Heart right ventricle (tissue), 16 donors: Measurements from ENCODE around the gene PLXNC1. TPM values are rescaled to one million over a fixed set of nuclear protein-coding genes. Genes with fewer than 3 reads are reported as not detected.
A peak's percentile ranks its signal among the peaks of the same experiment; 100 is the strongest.

Experiments used
- ATAC-seq, 8 donors: fragments of 200-7000 bp; cut with Tn5 transposase; one replicate each; pipeline ENCODE4 v1.9.1; 2020; ENCODE audit warnings: mild to moderate bottlenecking in 8 of 8, moderate library complexity in 8 of 8, moderate number of reproducible peaks in 1 of 8
- DNase-seq, 2 donors: peaks; one replicate each; pipeline ENCODE4 v3.0.0-alpha.2; 2020
- H3K27ac ChIP-seq, 10 donors: fragments of 200-600 bp; sonication (generic) in 2 of 10; one replicate each; pipeline versions ENCODE4 v1.5.0 to v1.8.0; 2020 to 2022; ENCODE audit warnings: mild to moderate bottlenecking in 3 of 10
- H3K27me3 ChIP-seq, 7 donors: fragments of 200-600 bp; one replicate each; pipeline ENCODE4 v1.8.0; 2021 to 2022; ENCODE audit warnings: mild to moderate bottlenecking in 2 of 7
- H3K36me3 ChIP-seq, 9 donors: fragments of 200-600 bp; sonication (generic) in 1 of 9; one replicate each; pipeline versions ENCODE4 v1.5.0 to v1.8.0; 2020 to 2022; ENCODE audit warnings: mild to moderate bottlenecking in 2 of 9
- H3K4me1 ChIP-seq, 9 donors: fragments of 200-600 bp; sonication (generic) in 1 of 9; one replicate each; pipeline versions ENCODE4 v1.5.0 to v1.8.0; 2020 to 2022; ENCODE audit warnings: mild to moderate bottlenecking in 4 of 9
- H3K4me3 ChIP-seq, 10 donors: fragments of 200-600 bp; sonication (generic) in 2 of 10; one replicate each; pipeline versions ENCODE4 v1.5.0 to v1.8.0; 2020 to 2022; ENCODE audit warnings: mild to moderate bottlenecking in 7 of 10, moderate library complexity in 2 of 10
- H3K9me3 ChIP-seq, 11 donors: fragments of 200-600 bp in 10 of 11; sonication (generic) in 2 of 11; one replicate each; pipeline versions ENCODE4 v1.5.0 to v1.8.0; 2013 to 2022; ENCODE audit warnings: mild to moderate bottlenecking in 2 of 11, control low read depth in 1 of 11, moderate library complexity in 1 of 11
- CTCF ChIP-seq, 9 donors: fragments of 200-600 bp; sonication (generic) in 2 of 9; IDR thresholded peaks; one replicate each; pipeline versions ENCODE4 v1.5.0 to v1.8.0; 2021 to 2022; ENCODE audit warnings: antibody characterized with exemption in 9 of 9, mild to moderate bottlenecking in 5 of 9, moderate library complexity in 1 of 9
- WGBS, 2 donors: extraction: QIAGEN DNeasy Blood & Tissue Kit; methylation state at CpG; one replicate each; pipeline ENCODE4 v1.1.7; 2013; ENCODE audit warnings: inconsistent platforms in 1 of 2; 5-methylcytosine and 5-hydroxymethylcytosine counted together
- intact Hi-C, 10 donors: fragments of 100-400 bp; cut with DNase I; formaldehyde crosslinking; loops; one replicate each; pipeline versions ENCODE4 v1.11.1 to v1.14.2; 2022
- polyA plus RNA-seq, 2 donors: library from polyadenylated mRNA; stranded (reverse); fragments of 200-250 nt; gene quantifications; one replicate each; pipeline ENCODE4 v1.2.3, GENCODE V29; 2013
- total RNA-seq, 10 donors: library from RNA; stranded (reverse); fragmentation: NEBNext Ultra II Directional in 3 of 10; extraction: Animal tissue kit (Norgen Biotek cat#: 25700) in 3 of 10; gene quantifications; one replicate each; pipeline versions ENCODE4 v1.2.1 to v1.2.4, GENCODE V29; 2021 to 2023
- donor health status: Arrhythmogenic right ventricular cardiomyopathy.
- donor health status: ischemic (EF 13 %, LVEDD 7.1; RV severe dilation, severe dysfunction).
- donor health status: healthy with polysubstance abuse.
- donor health status: DM: no; HTN: yes; CAD: no.
- donor health status: DM: no; HTN: no; CAD: no.
- donor health status: ischemic (EF 25% LVEDD 6.9; RV normal size, moderate dysfunction).
- donor health status: ischemic (EF 25% LVEDD 5.7; RV mildly dilated, moderate dysfunction).
- donor health status: healthy.
- donor health status: DM: yes; HTN: yes; CAD: no.
- donor health status: Ischemic cardiomyopathy.
- donor health status: ischemic (EF 35%, LVEDD 5.7; RV mildly dilated, moderate dysfunction).
- donor health status: nonischemic (EF 11% LVEDD 7.7; RV severe dilation, severe dysfunction).
- donor health status: DM: yes; HTN: yes; CAD: no.
- donor health status: PGD.
- donor health status: ischemic (EF 29% LVEDD 5.4; RV normal size, mild dysfunction).
- donor health status: nonischemic (EF 23%, LVEDD 6.1; RV moderate dilation, normal function).

The PLXNC1 gene
- total and polyA plus RNA-seq, 12 donors: 0.72 to 8.5 (median 2.7) TPM

GRCh38 chr12:94277426-94278000 lies 129.1 kb downstream of the PLXNC1 start:
- no peak for TF ChIP-seq CTCF (IDR thresholded peaks at IDR 0.05)
- intact Hi-C loops: no loop called here
- no peak for DNase-seq
- no peaks in the 10 kb centered on the region for H3K9me3 ChIP-seq
- H3K4me3 ChIP-seq: no peak overlapping the region
- peaks cover 0 to 39% (median 0%) of the 10 kb centered on the region in 9 donors for H3K36me3 ChIP-seq
- WGBS, 2 donors: 68 to 83% methylated on average over 9 of the region's 9 CpGs
- H3K4me1 ChIP-seq: peaks cover 0 to 23% (median 6%) of the 10 kb centered on the region in 9 donors
- H3K27me3 ChIP-seq: no peaks in the 10 kb centered on the region
- H3K27ac ChIP-seq: no peak overlapping the region
- ATAC-seq: peak in 3 of 8 donors; percentile 49 to 73 (median 51)

GRCh38 chr12:94280063-94280462 lies 131.7 kb downstream of the PLXNC1 start:
- intact Hi-C loops: loop anchor here in 2 of 10 donors (10.0 kb wide), 1 partner anchor 135 kb away; the partner anchor contains the start of gene PLXNC1 (in 2 of the 2)
- H3K36me3 ChIP-seq: peaks cover 0 to 52% (median 0%) of the 10 kb centered on the region in 9 donors

GRCh38 chr12:94282675-94283074 lies 134.3 kb downstream of the PLXNC1 start:
- peak overlapping the region in 3 of 10 donors; percentile 17 to 59 (median 51) for H3K27ac ChIP-seq
- intact Hi-C loops: loop anchor here in 2 of 10 donors (10.0 kb wide), 1 partner anchor 138 kb away; the partner anchor contains the start of gene PLXNC1 (in 2 of the 2)
- no peaks in the 10 kb centered on the region for H3K27me3 ChIP-seq
- no peak overlapping the region for H3K4me3 ChIP-seq
- no peaks in the 10 kb centered on the region for H3K9me3 ChIP-seq
- H3K4me1 ChIP-seq: peaks cover 0 to 23% (median 6%) of the 10 kb centered on the region in 9 donors
- ATAC-seq (peak in 7 of 8 donors; percentile 41 to 74 (median 54)), DNase-seq (no peak)
- H3K36me3 ChIP-seq: peaks cover 0 to 74% (median 0%) of the 10 kb centered on the region in 9 donors
- 44 to 76% methylated on average over 7 of the region's 7 CpGs for WGBS, 2 donors
- no peak for TF ChIP-seq CTCF (IDR thresholded peaks at IDR 0.05)

More at GRCh38 chr12:94280063-94280462, 131.7 kb downstream of the PLXNC1 start:
- H3K4me1 ChIP-seq: peaks cover 0 to 32% (median 6%) of the 10 kb centered on the region in 9 donors
- H3K9me3 ChIP-seq: no peaks in the 10 kb centered on the region
- no peak overlapping the region for H3K4me3 ChIP-seq
- H3K27me3 ChIP-seq: no peaks in the 10 kb centered on the region
- TF ChIP-seq CTCF (IDR thresholded peaks at IDR 0.05): no peak
- no peak for ATAC-seq
- no peak overlapping the region for H3K27ac ChIP-seq
- 86 to 96% methylated on average over 7 of the region's 7 CpGs for WGBS, 2 donors
- DNase-seq: no peak

GRCh38 chr12:94284046-94284445 lies 135.7 kb downstream of the PLXNC1 start:
- H3K27me3 ChIP-seq: no peaks in the 10 kb centered on the region
- 93 to 100% methylated on average over 1 of the region's 1 CpG for WGBS, 2 donors
- no peaks in the 10 kb centered on the region for H3K9me3 ChIP-seq
- no peak for TF ChIP-seq CTCF (IDR thresholded peaks at IDR 0.05)
- DNase-seq: no peak
- no peak overlapping the region for H3K27ac ChIP-seq
- peaks cover 2 to 28% (median 11%) of the 10 kb centered on the region in 9 donors for H3K4me1 ChIP-seq
- intact Hi-C loops: loop anchor here in 2 of 10 donors (10.0 kb wide), 1 partner anchor 139 kb away; the partner anchor contains the start of gene PLXNC1 (in 2 of the 2)
- ATAC-seq: no peak
- no peak overlapping the region for H3K4me3 ChIP-seq
- peaks cover 0 to 84% (median 0%) of the 10 kb centered on the region in 9 donors for H3K36me3 ChIP-seq
